Nephron (organoid): ENCODE measurements around the gene SLC22A23.

Source experiments
- H3K27ac Mint-ChIP-seq, 3 experiments: 2 replicates each; pipeline ENCODE4 v1.8.0; 2020; ENCODE audit warnings: mixed read lengths in 3 of 3, mild to moderate bottlenecking in 2 of 3, moderate library complexity in 1 of 3
- H3K27me3 Mint-ChIP-seq: 2 replicates; pipeline ENCODE4 v1.8.0; 2021; ENCODE audit warnings: low read depth, mild to moderate bottlenecking, moderate library complexity, mixed read lengths
- H3K36me3 Mint-ChIP-seq: 2 replicates; pipeline ENCODE4 v1.8.0; 2020; ENCODE audit warnings: low read depth, mixed read lengths
- H3K4me1 Mint-ChIP-seq: 2 replicates; pipeline ENCODE4 v1.8.0; 2020; ENCODE audit warnings: mixed read lengths
- H3K4me3 Mint-ChIP-seq, 3 experiments: 2 replicates each; pipeline ENCODE4 v1.8.0; 2020; ENCODE audit warnings: mild to moderate bottlenecking in 3 of 3, mixed read lengths in 3 of 3, moderate library complexity in 2 of 3
- H3K9me3 Mint-ChIP-seq: 2 replicates; pipeline ENCODE4 v1.8.0; 2020; ENCODE audit warnings: mixed read lengths
- TF ChIP-seq, protein P1 (sequence below), 3 experiments: fragments of 200-600 bp; sonication (generic); IDR thresholded peaks; one replicate each; pipeline ENCODE4 v1.5.0; 2021; ENCODE audit warnings: antibody characterized with exemption in 3 of 3; ENCODE audit not compliant: unreplicated experiment in 3 of 3

Gene SLC22A23

DNA sequence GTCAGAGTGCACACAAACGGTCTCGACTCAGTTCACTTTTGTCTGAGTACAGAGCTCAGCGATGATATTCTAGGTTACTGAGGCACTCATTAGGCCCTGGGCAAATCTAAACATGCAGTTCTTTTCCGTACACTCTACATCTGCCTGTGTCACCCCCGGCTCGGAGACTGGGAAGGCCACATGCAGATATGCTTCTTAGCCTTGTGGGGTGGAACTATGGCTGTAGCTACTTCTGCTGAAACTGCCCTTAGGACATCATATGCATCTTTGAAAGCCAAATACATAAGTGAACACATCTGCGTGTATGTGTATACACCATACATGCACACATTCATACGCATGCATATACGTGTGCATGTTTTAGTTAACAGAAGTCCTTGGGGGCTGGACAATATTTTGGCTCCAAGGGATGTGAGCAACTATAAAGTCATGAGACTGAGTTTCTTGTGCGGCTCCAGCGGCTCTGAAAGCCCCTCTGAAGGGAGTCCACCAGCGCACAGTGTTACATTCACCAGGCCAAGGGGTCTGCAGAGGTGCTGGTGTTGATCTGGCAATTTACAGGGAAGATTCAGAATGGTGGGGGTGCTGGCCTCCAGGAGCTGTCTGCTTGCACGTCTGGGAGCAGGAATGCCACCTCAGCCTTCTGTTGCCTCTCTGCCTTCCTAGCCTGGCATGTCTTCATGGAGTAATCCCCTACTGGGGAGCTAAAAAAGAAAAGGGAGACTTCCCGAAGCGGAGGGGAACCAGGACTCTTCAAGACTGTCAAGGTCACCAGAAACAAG, 166.5 kb downstream of the SLC22A23 start:
- Mint-ChIP-seq H3K27me3 (no peaks in the 10 kb centered on the region), H3K4me3 (no peak overlapping the region), H3K9me3 (no peaks in the 10 kb centered on the region), H3K36me3 (peaks cover 19% of the 10 kb centered on the region), H3K4me1 (peaks cover 18% of the 10 kb centered on the region), H3K27ac (no peak overlapping the region)
- TF ChIP-seq, protein P1, sequence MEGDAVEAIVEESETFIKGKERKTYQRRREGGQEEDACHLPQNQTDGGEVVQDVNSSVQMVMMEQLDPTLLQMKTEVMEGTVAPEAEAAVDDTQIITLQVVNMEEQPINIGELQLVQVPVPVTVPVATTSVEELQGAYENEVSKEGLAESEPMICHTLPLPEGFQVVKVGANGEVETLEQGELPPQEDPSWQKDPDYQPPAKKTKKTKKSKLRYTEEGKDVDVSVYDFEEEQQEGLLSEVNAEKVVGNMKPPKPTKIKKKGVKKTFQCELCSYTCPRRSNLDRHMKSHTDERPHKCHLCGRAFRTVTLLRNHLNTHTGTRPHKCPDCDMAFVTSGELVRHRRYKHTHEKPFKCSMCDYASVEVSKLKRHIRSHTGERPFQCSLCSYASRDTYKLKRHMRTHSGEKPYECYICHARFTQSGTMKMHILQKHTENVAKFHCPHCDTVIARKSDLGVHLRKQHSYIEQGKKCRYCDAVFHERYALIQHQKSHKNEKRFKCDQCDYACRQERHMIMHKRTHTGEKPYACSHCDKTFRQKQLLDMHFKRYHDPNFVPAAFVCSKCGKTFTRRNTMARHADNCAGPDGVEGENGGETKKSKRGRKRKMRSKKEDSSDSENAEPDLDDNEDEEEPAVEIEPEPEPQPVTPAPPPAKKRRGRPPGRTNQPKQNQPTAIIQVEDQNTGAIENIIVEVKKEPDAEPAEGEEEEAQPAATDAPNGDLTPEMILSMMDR (IDR thresholded peaks at IDR 0.05; ENCODE audit: unreplicated experiment in 3 of 3): no peak

DNA sequence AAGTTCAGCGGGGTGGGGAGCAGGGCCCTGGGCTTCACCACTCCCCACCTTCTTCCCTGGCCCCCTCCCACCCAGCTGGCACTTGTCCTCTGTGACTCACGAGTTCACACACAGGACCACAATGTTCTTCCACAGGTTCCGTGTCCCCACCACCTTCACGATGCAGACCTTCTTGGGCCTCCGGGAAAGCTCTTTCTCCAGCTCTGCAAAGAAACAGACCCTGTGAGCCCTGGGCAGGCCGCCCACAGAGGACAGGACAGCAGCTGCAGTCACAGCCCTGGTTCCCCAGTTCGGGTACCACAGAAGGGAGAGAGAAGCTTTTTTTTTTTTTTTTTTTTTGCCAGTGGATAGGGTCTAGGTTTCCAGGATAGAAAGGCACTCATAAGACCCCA, 167.2 kb downstream of the SLC22A23 start:
- no peaks in the 10 kb centered on the region for H3K9me3 Mint-ChIP-seq
- TF ChIP-seq, protein P1 (IDR thresholded peaks at IDR 0.05; ENCODE audit: unreplicated experiment in 3 of 3): no peak
- no peak overlapping the region for H3K4me3 Mint-ChIP-seq
- H3K27me3 Mint-ChIP-seq: no peaks in the 10 kb centered on the region
- peaks cover 22% of the 10 kb centered on the region for H3K36me3 Mint-ChIP-seq
- H3K4me1 Mint-ChIP-seq: peaks cover 16% of the 10 kb centered on the region
- no peak overlapping the region for H3K27ac Mint-ChIP-seq

DNA sequence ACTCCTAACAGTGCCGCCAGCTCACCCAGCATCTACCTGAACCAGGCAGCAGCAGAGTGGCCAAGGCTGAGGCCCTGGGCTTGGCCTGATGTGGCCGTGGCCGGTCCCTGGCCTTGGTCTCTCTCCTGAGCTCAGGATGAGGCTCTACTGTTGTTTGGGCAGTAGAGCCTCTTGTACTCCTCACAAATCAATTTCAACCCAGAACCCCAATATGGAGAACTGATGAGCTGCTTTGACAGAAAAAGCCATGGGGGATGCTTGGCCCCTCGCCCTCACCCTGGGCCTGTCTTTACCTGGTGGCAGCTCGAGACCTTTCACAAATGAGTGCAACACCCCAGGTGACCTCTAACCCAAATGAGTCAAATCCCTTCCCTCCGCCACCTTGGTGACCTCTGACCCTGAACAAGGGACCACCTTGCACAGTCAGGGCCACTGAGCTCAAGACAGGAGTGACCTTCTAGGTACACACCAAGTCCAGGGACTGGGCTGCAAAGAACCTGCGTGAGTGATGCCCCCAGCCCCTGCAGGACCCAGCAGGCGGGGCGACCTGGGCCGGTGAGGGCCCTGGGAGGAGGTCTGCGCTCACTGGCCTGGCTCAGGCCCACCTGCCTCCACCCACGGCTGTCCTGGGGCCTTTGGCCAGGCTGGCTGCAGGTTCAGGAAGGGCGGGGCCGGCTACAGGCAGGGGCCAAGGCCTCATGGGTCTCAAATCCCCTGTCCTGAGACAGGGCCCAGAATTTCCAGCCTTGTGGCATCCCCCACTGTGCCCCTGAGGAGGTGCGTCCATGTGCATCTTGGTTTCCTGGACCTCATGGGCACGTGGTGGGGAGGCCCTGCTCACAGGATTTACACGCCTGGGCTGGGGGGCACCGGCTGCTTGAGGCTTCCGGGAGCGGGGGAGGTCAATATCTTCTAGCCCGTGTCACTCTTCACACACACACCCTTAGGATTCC, 167.9 kb downstream of the SLC22A23 start:
- Mint-ChIP-seq H3K36me3 (peaks cover 22% of the 10 kb centered on the region), H3K27ac (no peak overlapping the region), H3K4me3 (no peak overlapping the region), H3K4me1 (peaks cover 15% of the 10 kb centered on the region), H3K27me3 (no peaks in the 10 kb centered on the region), H3K9me3 (no peaks in the 10 kb centered on the region)
- TF ChIP-seq, protein P1 (IDR thresholded peaks at IDR 0.05; ENCODE audit: unreplicated experiment in 3 of 3): no peak

DNA sequence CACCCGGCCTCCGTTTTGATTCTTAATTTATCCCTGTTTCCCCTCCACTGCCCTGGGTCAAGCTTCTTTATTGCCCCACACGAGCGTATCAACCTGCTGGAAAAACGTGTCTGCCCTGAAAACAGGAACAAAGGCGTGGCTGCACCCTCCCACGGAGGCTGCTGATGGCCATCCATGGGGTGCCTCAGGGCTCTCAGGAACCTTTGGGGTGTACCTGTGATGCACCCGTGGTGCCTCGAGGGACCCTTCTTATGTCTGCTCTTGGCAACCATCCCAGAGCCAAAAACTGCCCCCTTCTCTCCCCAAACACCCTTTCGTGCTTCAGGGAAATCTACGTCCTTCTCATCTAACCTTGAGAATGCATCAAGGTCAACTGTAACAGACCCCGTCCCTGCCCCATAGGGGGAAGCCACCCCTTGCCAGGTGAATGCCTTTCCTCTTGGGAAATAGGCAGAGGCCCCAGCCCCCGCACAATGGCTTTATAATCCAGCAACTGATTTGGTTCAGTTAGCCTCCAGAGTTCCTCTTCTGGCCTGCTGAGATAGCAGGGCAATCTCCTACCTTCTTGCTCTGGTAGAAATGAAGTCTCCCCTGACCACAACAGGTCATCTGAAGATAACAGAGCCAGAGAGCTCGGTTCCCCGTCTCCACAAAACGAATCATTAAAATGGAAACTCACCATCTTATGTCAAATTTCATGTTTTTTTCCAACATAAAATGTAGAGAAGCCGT, 168.7 kb downstream of the SLC22A23 start:
- H3K27ac Mint-ChIP-seq: no peak overlapping the region
- no peaks in the 10 kb centered on the region for H3K27me3 Mint-ChIP-seq
- H3K36me3 Mint-ChIP-seq: peaks cover 28% of the 10 kb centered on the region
- H3K4me3 Mint-ChIP-seq: no peak overlapping the region
- no peaks in the 10 kb centered on the region for H3K9me3 Mint-ChIP-seq
- H3K4me1 Mint-ChIP-seq: peaks cover 14% of the 10 kb centered on the region
- TF ChIP-seq, protein P1 (IDR thresholded peaks at IDR 0.05; ENCODE audit: unreplicated experiment in 3 of 3): no peak

DNA sequence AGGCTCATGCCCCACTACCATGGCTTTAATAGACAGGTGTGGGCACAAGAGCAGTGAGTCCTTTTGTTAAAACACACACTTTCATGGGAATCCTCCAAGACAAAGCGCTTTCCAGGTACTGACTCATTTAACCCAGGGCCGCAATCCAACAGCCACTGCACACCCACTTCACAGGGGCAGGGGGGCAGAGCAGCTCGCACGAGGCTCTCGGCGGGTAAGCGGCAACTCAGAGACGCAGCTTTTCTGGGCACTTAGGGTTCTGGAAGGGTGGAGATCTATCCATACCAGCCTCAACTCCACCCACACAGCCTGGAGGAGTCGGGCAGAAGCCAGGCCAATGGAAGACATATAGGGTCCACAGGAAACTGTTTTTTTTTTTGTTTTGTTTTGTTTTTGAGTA, 169.5 kb downstream of the SLC22A23 start:
- Mint-ChIP-seq H3K4me1 (peaks cover 15% of the 10 kb centered on the region), H3K36me3 (peaks cover 28% of the 10 kb centered on the region), H3K27me3 (no peaks in the 10 kb centered on the region), H3K9me3 (no peaks in the 10 kb centered on the region), H3K27ac (no peak overlapping the region), H3K4me3 (no peak overlapping the region)
- TF ChIP-seq, protein P1 (IDR thresholded peaks at IDR 0.05; ENCODE audit: unreplicated experiment in 3 of 3): no peak
